ENCODE results near the gene AP3S2. TPM values are rescaled to one million over a fixed set of nuclear protein-coding genes. Genes with fewer than 3 reads are reported as not detected.
A peak's percentile ranks its signal among the peaks of the same experiment; 100 is the strongest.

AP3S2 gene
- total RNA-seq, 1 donor from 2014 or later = 30.9 TPM

DNA sequence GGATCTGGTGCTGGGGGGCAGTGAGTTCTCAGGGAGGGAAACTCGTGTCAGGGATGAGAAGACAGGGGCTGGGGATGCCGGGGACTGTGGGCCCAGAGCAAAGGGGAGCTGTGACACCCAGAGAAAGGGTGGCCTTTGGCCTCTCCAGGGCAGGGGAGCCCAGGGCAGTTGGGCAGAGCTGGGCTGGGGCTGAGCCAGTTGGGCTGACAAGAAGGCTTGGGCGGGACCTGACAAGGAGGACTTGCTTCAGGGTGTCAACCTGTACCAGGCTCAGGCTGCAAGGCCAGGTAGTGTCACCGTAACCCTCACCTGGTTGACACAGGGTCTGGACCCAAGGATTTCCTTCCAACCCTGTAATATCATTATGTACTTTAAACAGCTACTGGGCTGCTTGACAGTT lies 66.0 kb downstream of the AP3S2 start:
- Mint-ChIP-seq H3K9me3 (ENCODE audit: low read depth) (no peaks in the 10 kb centered on the region), H3K27me3 (no peaks in the 10 kb centered on the region), H3K36me3 (ENCODE audit: insufficient read depth) (no peaks in the 10 kb centered on the region), H3K4me1 (ENCODE audit: low read depth) (peaks cover 12% of the 10 kb centered on the region), H3K27ac (no peak overlapping the region), H3K4me3 (ENCODE audit: low read depth) (no peak overlapping the region)
- DNase-seq (ENCODE audit: low spot score, unreplicated experiment) = no peak
- TF ChIP-seq, protein P1, sequence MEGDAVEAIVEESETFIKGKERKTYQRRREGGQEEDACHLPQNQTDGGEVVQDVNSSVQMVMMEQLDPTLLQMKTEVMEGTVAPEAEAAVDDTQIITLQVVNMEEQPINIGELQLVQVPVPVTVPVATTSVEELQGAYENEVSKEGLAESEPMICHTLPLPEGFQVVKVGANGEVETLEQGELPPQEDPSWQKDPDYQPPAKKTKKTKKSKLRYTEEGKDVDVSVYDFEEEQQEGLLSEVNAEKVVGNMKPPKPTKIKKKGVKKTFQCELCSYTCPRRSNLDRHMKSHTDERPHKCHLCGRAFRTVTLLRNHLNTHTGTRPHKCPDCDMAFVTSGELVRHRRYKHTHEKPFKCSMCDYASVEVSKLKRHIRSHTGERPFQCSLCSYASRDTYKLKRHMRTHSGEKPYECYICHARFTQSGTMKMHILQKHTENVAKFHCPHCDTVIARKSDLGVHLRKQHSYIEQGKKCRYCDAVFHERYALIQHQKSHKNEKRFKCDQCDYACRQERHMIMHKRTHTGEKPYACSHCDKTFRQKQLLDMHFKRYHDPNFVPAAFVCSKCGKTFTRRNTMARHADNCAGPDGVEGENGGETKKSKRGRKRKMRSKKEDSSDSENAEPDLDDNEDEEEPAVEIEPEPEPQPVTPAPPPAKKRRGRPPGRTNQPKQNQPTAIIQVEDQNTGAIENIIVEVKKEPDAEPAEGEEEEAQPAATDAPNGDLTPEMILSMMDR (IDR thresholded peaks at IDR 0.05; ENCODE audit: unreplicated experiment) = no peak

DNA sequence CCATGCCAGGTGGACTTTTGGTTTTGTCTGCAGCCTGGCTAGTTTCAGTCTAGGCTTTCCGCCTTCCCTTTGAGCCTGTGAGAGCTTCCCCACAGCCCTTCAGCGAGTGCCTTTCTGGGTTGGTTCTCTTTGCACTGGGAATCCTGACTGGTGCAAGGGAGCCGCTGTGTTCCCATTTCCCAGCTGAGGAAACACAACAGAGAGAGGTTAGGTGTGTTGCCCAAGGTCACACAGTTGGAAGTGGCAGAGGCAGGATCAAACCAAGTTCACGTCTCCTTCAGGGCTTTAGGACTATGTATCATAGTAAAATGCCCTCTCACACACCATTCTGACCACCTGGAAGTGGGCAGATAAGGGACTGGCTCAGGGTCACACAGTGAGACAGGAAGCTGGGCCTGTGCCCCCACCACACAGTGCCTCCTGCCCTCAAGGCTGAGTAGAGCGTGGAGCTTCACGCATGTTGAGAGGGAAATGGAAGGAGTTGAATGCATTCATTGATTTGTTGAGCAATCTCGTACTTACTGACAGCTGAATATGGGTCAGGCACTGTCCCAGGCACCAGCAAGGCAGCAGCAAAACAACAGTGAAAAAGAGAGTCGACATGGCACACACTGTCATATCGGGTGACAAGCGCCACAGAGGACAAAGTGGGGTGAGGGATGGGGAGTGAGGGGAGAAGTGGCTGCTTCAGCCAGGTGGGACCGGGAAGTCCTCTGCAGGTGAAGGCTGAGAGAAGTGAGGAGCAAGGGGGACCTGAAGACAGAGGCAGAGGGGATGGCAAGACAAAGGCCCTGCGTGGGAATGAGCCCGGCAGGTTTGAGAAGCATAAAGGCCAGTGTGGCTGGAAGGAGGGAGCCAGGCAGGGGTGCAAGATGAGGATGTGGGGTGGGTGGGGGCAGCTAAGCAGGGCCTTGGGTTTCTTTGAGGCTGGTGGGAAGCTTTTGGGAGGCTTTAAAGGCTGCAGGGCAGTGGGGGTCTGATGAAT lies 66.8 kb downstream of the AP3S2 start:
- TF ChIP-seq, protein P1 (IDR thresholded peaks at IDR 0.05; ENCODE audit: unreplicated experiment) = no peak
- no peak overlapping the region for H3K4me3 Mint-ChIP-seq (ENCODE audit: low read depth)
- H3K27ac Mint-ChIP-seq = no peak overlapping the region
- no peak for DNase-seq (ENCODE audit: low spot score, unreplicated experiment)
- H3K4me1 Mint-ChIP-seq (ENCODE audit: low read depth) = peaks cover 12% of the 10 kb centered on the region
- H3K36me3 Mint-ChIP-seq (ENCODE audit: insufficient read depth) = no peaks in the 10 kb centered on the region
- H3K9me3 Mint-ChIP-seq (ENCODE audit: low read depth) = no peaks in the 10 kb centered on the region
- peaks cover 6% of the 10 kb centered on the region for H3K27me3 Mint-ChIP-seq

DNA sequence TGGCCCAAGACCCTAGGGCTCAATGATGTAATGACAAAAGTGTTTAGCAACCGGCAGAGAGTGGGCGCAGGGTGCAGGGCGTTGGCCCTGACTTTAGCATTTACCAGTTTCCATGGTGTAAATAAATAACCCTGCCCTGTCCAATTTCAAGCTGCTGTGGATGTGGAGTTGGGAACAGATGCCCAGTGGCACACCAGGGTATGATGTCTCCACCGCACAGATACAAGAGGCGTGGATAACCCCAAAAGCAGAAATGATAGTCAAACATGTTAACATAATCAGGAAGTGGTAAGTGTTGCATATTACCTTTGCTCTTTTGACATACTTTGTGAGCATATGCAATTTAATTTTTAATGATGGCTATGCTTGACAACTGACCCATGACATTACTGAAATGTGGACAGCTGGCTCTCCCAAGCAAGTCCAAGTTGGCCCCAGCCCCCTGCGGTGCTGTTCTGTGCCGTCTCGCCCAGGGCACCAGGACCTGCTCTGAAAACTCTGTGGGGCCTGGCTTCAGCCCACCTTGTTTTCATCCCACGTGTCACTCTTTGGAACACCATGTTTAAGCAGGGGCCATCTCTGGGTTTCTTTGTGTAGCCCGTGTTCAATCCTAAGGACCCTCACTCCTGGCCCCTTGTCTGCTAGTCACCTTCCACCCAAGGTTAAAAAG lies 68.4 kb downstream of the AP3S2 start:
- Mint-ChIP-seq H3K36me3 (ENCODE audit: insufficient read depth) (no peaks in the 10 kb centered on the region), H3K4me1 (ENCODE audit: low read depth) (peaks cover 12% of the 10 kb centered on the region)
- TF ChIP-seq, protein P1 (IDR thresholded peaks at IDR 0.05; ENCODE audit: unreplicated experiment) = no peak

DNA sequence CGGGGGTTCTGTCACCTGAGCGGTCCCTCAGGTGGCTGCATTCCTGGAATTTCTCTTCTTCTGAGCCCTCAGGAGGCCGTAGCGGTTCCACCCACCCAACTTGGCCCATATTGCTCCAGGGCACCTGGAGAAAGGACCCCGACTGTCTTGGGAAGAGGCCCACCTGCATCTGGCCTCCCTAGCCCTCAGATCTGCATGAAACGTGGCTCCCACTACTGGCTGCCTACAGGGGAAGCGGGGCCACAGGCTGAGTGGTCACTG lies 69.3 kb downstream of the AP3S2 start:
- no peak for DNase-seq (ENCODE audit: low spot score, unreplicated experiment)
- TF ChIP-seq, protein P1 (IDR thresholded peaks at IDR 0.05; ENCODE audit: unreplicated experiment) = no peak
- peaks cover 16% of the 10 kb centered on the region for H3K27me3 Mint-ChIP-seq
- H3K27ac Mint-ChIP-seq = no peak overlapping the region
- no peaks in the 10 kb centered on the region for H3K36me3 Mint-ChIP-seq (ENCODE audit: insufficient read depth)
- H3K4me1 Mint-ChIP-seq (ENCODE audit: low read depth) = peaks cover 11% of the 10 kb centered on the region
- H3K4me3 Mint-ChIP-seq (ENCODE audit: low read depth) = no peak overlapping the region
- H3K9me3 Mint-ChIP-seq (ENCODE audit: low read depth) = no peaks in the 10 kb centered on the region

More for the DNA sequence above, 68.4 kb downstream of the AP3S2 start:
- Mint-ChIP-seq H3K4me3 (ENCODE audit: low read depth) (no peak overlapping the region), H3K27me3 (peaks cover 16% of the 10 kb centered on the region), H3K27ac (no peak overlapping the region), H3K9me3 (ENCODE audit: low read depth) (no peaks in the 10 kb centered on the region)
- no peak for DNase-seq (ENCODE audit: low spot score, unreplicated experiment)

DNA sequence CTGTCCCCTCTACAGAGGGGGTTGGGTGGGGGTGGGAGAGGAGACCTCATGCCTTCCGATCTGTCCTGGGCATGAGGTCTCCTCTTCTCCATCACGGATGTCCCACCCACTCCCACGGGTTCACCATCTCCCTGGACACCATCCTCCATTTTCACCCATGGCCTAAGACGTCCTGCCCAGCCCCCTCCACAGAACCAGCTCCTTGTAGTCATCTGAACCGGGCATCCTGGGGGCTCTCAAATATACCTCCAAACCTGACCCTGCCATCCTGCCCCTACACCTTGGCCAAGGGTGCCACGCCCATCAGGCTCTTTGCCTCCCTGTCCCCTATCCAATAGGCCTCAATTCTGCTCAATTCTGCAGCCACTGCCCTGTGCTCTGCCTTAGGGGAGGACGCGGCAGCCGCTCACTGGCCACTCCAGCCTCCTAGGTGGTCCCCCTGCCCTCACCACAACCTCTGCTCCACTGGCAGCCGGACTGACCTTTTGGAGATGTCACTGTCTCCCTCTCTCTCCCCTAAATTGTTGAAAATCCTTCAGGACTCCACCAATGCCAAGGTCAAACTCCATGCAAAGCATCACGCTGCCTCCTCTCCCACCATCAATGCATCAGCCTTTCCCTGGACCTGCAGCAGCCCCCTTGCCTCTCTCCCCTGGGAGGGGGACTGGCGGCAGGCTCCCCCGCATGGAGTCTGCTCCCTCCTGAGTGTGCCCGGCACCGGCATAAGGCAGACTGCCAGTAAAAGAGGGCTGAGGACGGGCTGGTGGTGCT lies 69.8 kb downstream of the AP3S2 start:
- no peak overlapping the region for H3K4me3 Mint-ChIP-seq (ENCODE audit: low read depth)
- no peaks in the 10 kb centered on the region for H3K36me3 Mint-ChIP-seq (ENCODE audit: insufficient read depth)
- H3K9me3 Mint-ChIP-seq (ENCODE audit: low read depth) = no peaks in the 10 kb centered on the region
- no peak for DNase-seq (ENCODE audit: low spot score, unreplicated experiment)
- peak overlapping the region; percentile 8 for H3K27ac Mint-ChIP-seq
- peaks cover 16% of the 10 kb centered on the region for H3K27me3 Mint-ChIP-seq
- H3K4me1 Mint-ChIP-seq (ENCODE audit: low read depth) = peaks cover 8% of the 10 kb centered on the region
- TF ChIP-seq, protein P1 (IDR thresholded peaks at IDR 0.05; ENCODE audit: unreplicated experiment) = no peak

Measured in progenitor cell of endocrine pancreas (in vitro differentiated cells).